ACC112 (cell line): ENCODE results near the gene F13A1.

Experiments used
- H2AFZ ChIP-seq: fragments of 200-600 bp; sonication (generic); one replicate; pipeline ENCODE4 v1.6.0; 2017; ENCODE audit warnings: antibody characterized with exemption, low read length; ENCODE audit not compliant: unreplicated experiment
- H3K27ac ChIP-seq: fragments of 200-600 bp; sonication (generic); 2 replicates; pipeline ENCODE4 v1.5.1; 2014; ENCODE audit warnings: low read depth, mild to moderate bottlenecking, antibody characterized with exemption, low read length, moderate library complexity
- H3K27me3 ChIP-seq: fragments of 200-600 bp; sonication (generic); 2 replicates; pipeline ENCODE4 v1.6.1; 2014; ENCODE audit warnings: mild to moderate bottlenecking, antibody characterized with exemption, low read length, moderate library complexity, mixed read lengths; ENCODE audit not compliant: insufficient read depth
- H3K36me3 ChIP-seq: fragments of 200-600 bp; sonication (generic); 2 replicates; pipeline ENCODE4 v1.6.1; 2016; ENCODE audit warnings: mild to moderate bottlenecking, antibody characterized with exemption, low read length, moderate library complexity, mixed read lengths; ENCODE audit not compliant: insufficient read depth
- H3K4me1 ChIP-seq: fragments of 200-600 bp; sonication (generic); one replicate; pipeline ENCODE4 v1.6.1; 2016; ENCODE audit warnings: low read length, mixed read lengths; ENCODE audit not compliant: insufficient read depth, unreplicated experiment, control insufficient read depth
- H3K4me3 ChIP-seq: fragments of 200-600 bp; sonication (generic); 2 replicates; pipeline ENCODE4 v1.5.1; 2014; ENCODE audit warnings: mild to moderate bottlenecking, low read depth, low read length
- H3K79me2 ChIP-seq: fragments of 200-600 bp; sonication (generic); one replicate; pipeline ENCODE4 v1.6.0; 2016; ENCODE audit warnings: low read length; ENCODE audit not compliant: control insufficient read depth, unreplicated experiment, insufficient read depth

Gene F13A1

DNA sequence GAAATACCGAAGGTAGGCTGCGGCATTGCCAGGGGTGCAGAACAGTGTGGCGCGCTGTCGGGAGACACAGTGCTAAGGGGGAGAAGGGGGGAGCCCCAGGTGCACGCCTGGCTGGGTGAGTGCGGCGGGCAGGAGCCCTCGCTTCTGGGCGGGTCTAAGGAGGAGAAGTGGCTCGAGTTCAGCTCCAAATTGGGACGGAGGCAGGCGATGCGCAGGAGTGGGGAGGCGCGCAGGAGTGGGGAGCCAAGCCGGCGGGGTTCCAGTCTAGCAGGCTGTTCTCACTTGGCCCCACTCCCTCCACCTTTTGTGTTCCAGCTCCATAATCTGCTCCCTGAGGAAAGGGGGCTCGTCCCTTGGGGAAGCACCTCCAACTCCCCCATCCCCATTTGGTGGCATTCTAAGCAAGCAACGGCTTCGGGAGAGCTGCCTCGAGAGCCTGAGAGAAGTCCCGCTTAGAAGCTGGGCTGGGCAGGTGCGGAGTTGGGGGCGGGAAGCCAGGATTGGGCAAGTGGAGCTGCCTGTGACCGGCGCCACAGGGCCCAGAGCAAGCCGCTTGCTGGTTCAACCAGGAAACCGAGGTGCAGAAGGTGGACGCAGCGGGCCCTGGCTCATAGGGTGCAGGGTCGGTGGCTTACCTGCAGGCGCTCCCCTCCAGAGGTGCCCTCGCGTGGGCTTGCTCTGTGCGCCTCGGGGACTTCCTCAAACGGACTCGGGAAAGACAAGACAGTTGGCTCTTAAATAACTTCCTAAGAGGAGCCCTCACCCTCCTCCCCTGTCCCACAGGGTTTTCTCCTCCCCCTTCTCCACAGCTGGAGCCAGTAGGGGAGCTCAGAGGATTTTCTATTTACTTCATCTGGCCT lies at the start of gene F13A1:
TSS of gene F13A1 (minus strand) at position 711 of the 860 bp plus-strand sequence. CDS start 1,998 bp downstream, outside the sequence.
- H2AFZ ChIP-seq: no peak within 1 kb of the TSS
- no peaks in the 10 kb centered on the region for H3K4me1 ChIP-seq
- H3K27me3 ChIP-seq: peaks cover 5% of the 10 kb centered on the region; the same call in 1 of the 2 replicates
- no peak within 1 kb of the TSS for H3K4me3 ChIP-seq
- H3K79me2 ChIP-seq: no peaks in the 10 kb centered on the region
- H3K27ac ChIP-seq: no peak within 1 kb of the TSS
- H3K36me3 ChIP-seq: no peaks in the 10 kb centered on the region

DNA sequence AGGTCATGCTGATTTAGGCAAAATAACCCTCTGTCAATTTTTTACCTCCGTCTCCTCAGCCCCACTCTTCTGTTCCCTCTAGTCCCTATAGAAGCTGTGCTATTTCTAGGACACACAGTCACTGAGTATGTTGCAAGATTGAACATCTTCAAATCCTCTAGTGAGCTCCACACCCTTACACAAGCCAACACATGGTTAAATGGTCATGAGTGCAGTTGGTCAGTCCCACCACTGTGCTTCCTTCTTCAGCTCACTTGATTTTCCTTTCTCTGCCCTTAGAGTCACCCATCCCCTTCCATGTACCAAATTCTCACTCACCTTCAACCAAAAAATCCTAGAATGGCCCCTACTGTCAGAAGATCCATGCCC lies 48.2 kb upstream of the F13A1 start:
- Histone ChIP-seq H2AFZ (no peak overlapping the region), H3K27ac (no peak overlapping the region), H3K27me3 (no peaks in the 10 kb centered on the region), H3K79me2 (no peaks in the 10 kb centered on the region), H3K36me3 (no peaks in the 10 kb centered on the region), H3K4me1 (no peaks in the 10 kb centered on the region), H3K4me3 (no peak overlapping the region)

DNA sequence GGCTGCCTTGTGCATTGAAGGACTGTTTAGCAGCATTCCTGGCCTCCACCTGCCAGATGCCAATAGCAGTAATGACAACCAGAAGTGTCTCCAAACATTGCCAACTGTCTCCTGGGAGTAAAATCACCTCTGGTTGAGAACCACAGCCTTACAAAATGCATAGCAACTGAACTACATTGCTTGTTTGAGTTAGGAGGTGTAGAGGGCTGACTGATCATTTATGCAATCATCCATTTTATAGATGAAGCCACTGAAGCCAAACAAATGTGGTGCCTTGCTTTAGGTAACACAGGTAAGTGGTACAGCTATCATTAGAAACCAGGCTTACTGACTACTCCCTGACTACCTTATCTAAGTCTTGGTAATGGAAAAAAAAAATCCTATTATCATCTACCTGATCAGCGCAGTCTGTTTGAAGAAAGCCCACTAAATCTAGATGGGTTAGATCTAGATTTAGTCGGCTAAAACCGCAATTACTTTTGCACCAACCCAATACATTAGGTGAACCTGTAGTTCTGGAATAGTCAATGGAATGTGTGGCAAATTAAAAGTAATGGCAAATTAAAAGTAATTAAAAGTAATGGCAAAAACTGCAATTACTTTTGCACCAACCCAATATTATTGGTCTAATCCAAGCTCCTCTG lies 47.7 kb upstream of the F13A1 start:
- no peaks in the 10 kb centered on the region for H3K4me1 ChIP-seq
- no peak overlapping the region for H2AFZ ChIP-seq
- H3K4me3 ChIP-seq: no peak overlapping the region
- H3K27me3 ChIP-seq: no peaks in the 10 kb centered on the region
- H3K79me2 ChIP-seq: no peaks in the 10 kb centered on the region
- no peak overlapping the region for H3K27ac ChIP-seq
- H3K36me3 ChIP-seq: no peaks in the 10 kb centered on the region

DNA sequence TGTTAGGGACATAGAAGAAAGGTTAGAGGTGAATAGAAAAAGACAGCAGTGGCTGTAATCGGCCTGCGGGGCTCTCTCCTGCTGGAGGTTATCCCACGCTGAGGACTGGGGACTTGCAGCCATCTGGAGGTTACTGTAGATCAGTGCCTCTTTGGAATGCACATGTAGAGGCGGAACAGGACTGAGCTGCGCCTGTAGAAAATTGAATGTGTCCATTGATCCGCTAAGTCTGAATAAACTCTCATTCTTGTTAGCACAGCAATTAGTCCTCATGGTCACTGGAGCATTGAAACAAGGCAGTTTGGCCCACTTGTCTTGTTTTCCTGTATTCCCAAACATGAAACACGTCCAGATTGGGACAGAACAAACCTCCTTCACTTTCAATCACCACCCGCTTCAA lies 46.3 kb upstream of the F13A1 start:
- H3K27ac ChIP-seq: no peak overlapping the region
- H3K4me1 ChIP-seq: no peaks in the 10 kb centered on the region
- no peaks in the 10 kb centered on the region for H3K27me3 ChIP-seq
- no peaks in the 10 kb centered on the region for H3K36me3 ChIP-seq
- H2AFZ ChIP-seq: no peak overlapping the region
- H3K79me2 ChIP-seq: no peaks in the 10 kb centered on the region
- H3K4me3 ChIP-seq: no peak overlapping the region

DNA sequence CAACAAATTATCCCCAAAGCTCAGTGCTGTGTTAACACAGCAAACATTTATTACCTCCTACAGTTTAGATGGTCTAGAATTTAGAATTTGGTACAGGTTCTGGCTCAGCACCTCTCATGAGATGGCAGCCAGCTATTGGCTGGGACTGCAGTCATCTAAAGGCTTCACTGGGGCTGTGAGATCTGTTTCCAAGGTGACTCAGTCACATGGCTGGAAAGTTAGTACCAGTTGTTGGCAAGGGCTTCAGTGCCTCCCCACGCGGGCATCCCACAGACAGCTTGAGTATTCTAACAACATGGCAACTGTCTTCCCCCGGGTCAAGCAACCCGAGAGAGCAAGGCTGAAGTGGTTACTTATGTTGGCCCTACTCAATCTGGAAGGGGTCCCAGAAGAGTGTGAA lies 44.8 kb upstream of the F13A1 start:
- H3K79me2 ChIP-seq: no peaks in the 10 kb centered on the region
- H3K27ac ChIP-seq: no peak overlapping the region
- H2AFZ ChIP-seq: no peak overlapping the region
- H3K27me3 ChIP-seq: no peaks in the 10 kb centered on the region
- no peaks in the 10 kb centered on the region for H3K36me3 ChIP-seq
- no peaks in the 10 kb centered on the region for H3K4me1 ChIP-seq
- H3K4me3 ChIP-seq: no peak overlapping the region

DNA sequence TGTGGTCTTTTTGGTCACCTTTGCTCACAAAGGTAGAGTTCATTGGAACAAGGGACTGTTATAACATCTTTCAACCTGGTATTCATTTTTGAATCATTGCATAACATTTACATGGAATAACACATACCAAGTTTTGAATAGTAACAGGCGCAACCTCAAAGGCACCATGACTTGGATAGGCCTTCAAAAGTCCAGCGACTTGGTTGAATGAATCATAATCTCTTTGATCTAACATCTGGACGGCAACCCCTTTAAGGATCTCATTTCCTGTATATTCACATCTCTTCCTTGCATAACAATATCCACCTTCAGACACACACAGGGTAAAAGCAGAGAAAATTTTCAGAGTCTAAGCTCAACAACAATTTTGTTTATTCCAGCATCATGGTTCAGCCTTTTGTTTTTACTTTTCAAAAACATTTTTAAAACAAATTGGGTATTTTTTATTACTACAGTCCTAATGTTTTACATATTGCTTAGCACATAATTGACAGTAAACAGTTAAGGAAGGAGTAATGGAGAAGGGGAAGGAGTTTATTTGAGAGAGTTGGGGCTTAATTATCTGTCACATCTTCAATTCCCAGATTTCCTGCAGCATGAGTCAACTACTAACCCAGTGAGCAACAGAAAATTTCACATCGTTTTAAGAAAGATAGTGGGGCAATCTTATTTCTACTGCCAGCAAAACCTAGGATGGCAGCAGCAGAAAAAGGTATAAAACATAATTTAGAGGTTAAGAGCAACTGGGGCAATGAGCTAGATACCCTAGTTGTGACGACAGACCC lies 41.8 kb upstream of the F13A1 start:
- H3K4me3 ChIP-seq: no peak overlapping the region
- H3K27me3 ChIP-seq: no peaks in the 10 kb centered on the region
- no peaks in the 10 kb centered on the region for H3K4me1 ChIP-seq
- H3K27ac ChIP-seq: no peak overlapping the region
- no peaks in the 10 kb centered on the region for H3K79me2 ChIP-seq
- no peaks in the 10 kb centered on the region for H3K36me3 ChIP-seq
- H2AFZ ChIP-seq: no peak overlapping the region

DNA sequence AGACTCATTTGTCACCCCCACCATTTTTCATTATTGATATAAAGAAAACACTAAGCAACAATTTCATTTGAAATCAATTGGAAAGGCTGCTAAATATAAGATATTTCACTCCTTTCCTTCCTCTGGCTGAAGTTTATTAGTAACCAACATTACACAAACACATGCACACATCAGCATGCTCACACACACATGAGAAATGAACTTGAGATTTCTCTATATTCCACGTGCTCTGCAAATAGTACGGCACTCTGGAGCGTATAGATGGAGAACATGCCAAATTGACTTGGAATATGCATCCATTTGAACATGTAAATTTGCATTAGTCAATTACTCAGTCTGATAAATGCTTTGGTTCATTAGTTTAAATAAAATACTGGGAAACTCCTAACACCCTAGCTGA lies 37.1 kb upstream of the F13A1 start:
- H3K36me3 ChIP-seq: no peaks in the 10 kb centered on the region

DNA sequence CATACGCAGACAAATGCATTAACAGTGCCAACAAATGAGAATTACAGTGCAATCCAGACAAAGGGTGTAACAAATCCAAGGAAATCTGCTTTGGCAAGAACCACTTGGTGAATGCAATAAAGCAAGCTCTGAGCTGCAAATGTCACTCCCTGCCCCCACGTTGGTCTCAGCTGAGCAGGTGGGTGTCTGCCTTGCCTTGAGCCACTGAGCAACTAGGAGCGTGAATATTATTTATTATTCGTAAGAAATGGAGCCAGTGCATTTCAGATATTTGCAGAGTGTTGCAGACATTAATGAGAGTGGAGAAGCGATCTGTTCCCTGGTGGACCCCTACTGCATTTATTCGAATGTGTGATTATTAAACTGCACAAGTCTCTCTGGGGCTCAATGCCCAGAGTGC lies 36.6 kb upstream of the F13A1 start:
- no peak overlapping the region for H3K4me3 ChIP-seq
- H3K79me2 ChIP-seq: no peaks in the 10 kb centered on the region

More for the DNA sequence above, 37.1 kb upstream of the F13A1 start:
- no peaks in the 10 kb centered on the region for H3K79me2 ChIP-seq
- no peak overlapping the region for H3K4me3 ChIP-seq
- no peak overlapping the region for H3K27ac ChIP-seq
- H2AFZ ChIP-seq: no peak overlapping the region
- H3K4me1 ChIP-seq: no peaks in the 10 kb centered on the region
- no peaks in the 10 kb centered on the region for H3K27me3 ChIP-seq

DNA sequence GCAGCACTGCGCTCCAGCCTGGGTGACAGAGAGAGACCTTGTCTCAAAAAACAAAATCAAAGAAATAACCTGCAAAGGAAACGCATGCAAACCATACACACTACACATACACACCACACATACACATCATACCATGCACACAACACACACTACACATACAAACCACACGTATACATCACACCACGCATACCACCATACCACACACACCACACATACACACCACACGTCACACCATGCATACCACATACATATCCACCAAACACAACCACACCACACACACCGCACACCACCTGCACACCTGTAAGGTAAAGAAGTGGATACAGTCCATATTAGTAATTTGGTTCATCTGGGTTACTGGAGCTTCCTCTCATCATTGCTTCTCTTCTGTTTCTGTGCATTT lies 32.3 kb upstream of the F13A1 start:
- Histone ChIP-seq H3K36me3 (no peaks in the 10 kb centered on the region), H3K27me3 (no peaks in the 10 kb centered on the region), H2AFZ (no peak overlapping the region), H3K79me2 (no peaks in the 10 kb centered on the region), H3K27ac (no peak overlapping the region), H3K4me3 (no peak overlapping the region), H3K4me1 (no peaks in the 10 kb centered on the region)

More for the DNA sequence above, 36.6 kb upstream of the F13A1 start:
- Histone ChIP-seq H3K36me3 (no peaks in the 10 kb centered on the region), H3K4me1 (no peaks in the 10 kb centered on the region), H3K27ac (no peak overlapping the region), H3K27me3 (no peaks in the 10 kb centered on the region), H2AFZ (no peak overlapping the region)

DNA sequence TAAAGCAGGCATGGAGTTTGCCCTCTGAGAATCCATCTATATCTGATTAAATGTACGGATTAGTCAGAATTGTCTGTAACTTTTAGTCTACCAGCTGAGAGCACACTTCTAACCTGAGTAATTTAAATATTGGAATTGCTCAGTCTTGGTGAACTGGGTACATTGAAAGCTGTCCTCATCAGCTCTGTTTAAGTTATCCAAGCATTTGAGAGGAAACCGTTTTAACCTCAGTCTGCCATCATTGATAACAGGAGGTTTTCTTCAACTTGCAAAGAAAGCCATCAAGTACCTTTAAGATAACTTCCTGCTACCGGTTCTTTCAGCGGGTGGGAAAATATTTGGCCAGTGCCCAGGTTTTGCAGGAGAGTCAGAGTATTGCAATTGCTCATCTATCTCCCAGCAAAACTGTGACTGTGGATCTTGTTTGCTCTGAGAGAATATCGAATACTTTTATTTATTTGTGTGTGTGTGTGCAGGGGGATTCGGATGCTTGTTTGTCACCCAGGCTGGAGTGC lies 31.1 kb upstream of the F13A1 start:
- Histone ChIP-seq H3K36me3 (no peaks in the 10 kb centered on the region), H3K27ac (no peak overlapping the region), H3K27me3 (no peaks in the 10 kb centered on the region), H3K4me3 (no peak overlapping the region), H3K4me1 (no peaks in the 10 kb centered on the region), H3K79me2 (no peaks in the 10 kb centered on the region), H2AFZ (no peak overlapping the region)
